Cardiac muscle cell (in vitro differentiated cells and primary cell): ENCODE measurements around the gene POC1B. TPM values are rescaled to one million over a fixed set of nuclear protein-coding genes. Genes with fewer than 3 reads are reported as not detected.
A peak's percentile ranks its signal among the peaks of the same experiment; 100 is the strongest.

Experiments used
- DNase-seq, 2 donors: peaks; one replicate each; pipeline versions ENCODE4 v3.0.0 to v3.0.0-alpha.2; 2010 to 2017; ENCODE audit warnings: low read depth in 1 of 2, low spot score in 1 of 2
- H3K27ac ChIP-seq: fragments of 200-600 bp; sonication (generic); 2 replicates; pipeline ENCODE4 v1.5.1; 2016
- H3K27me3 ChIP-seq: fragments of 200-600 bp; sonication (generic); 2 replicates; pipeline ENCODE4 v1.6.0; 2016; ENCODE audit warnings: control low read depth
- H3K36me3 ChIP-seq: fragments of 200-600 bp; sonication (generic); 2 replicates; pipeline ENCODE4 v1.5.1; 2016; ENCODE audit warnings: control low read depth
- H3K4me1 ChIP-seq: fragments of 200-600 bp; sonication (generic); 2 replicates; pipeline ENCODE4 v1.8.1; 2017; ENCODE audit warnings: low read depth, mild to moderate bottlenecking, mixed run types
- H3K4me3 ChIP-seq: fragments of 200-600 bp; sonication (generic); 2 replicates; pipeline ENCODE4 v1.5.1; 2016; ENCODE audit warnings: mild to moderate bottlenecking
- H3K9me3 ChIP-seq: fragments of 200-600 bp; sonication (generic); 2 replicates; pipeline ENCODE4 v1.5.1; 2017; ENCODE audit warnings: low read depth, mild to moderate bottlenecking, control low read depth
- CTCF ChIP-seq: IDR thresholded peaks from 2 replicates; pipeline ENCODE4 v1.5.1; 2012; ENCODE audit warnings: low read depth, mild to moderate bottlenecking, low read length
- polyA plus RNA-seq: library from polyadenylated mRNA; unstranded; fragments of >200 nt; fragmentation: Nextera tagmentation; extraction: Ambion mirVana; gene quantifications from 2 replicates; pipeline ENCODE4 v1.2.1, GENCODE V29; 2016
- total RNA-seq: library from RNA; depleted of rRNA; stranded (reverse); fragments of >200 nt; gene quantifications from 2 replicates; pipeline ENCODE4 v1.2.3, GENCODE V29; 2016

Gene POC1B
- total and polyA plus RNA-seq, 2 experiments from 2014 or later, result 12.8 to 16.1 TPM

- no peak for DNase-seq
Measured at GRCh38 chr12:89412665-89413064, 113.2 kb downstream of the POC1B start.

GRCh38 chr12:89411846-89412245, 114.0 kb downstream of the POC1B start:
- no peaks in the 10 kb centered on the region for H3K27me3 ChIP-seq
- H3K4me3 ChIP-seq, result no peak overlapping the region
- H3K9me3 ChIP-seq, result no peaks in the 10 kb centered on the region
- no peaks in the 10 kb centered on the region for H3K36me3 ChIP-seq
- no peak for TF ChIP-seq CTCF
- no peak for DNase-seq
- peaks cover 6% of the 10 kb centered on the region for H3K4me1 ChIP-seq
- H3K27ac ChIP-seq, result peak overlapping the region; percentile 3

More at GRCh38 chr12:89412665-89413064, 113.2 kb downstream of the POC1B start:
- no peaks in the 10 kb centered on the region for H3K9me3 ChIP-seq
- H3K4me1 ChIP-seq, result peaks cover 14% of the 10 kb centered on the region
- no peaks in the 10 kb centered on the region for H3K36me3 ChIP-seq
- H3K27ac ChIP-seq, result no peak overlapping the region
- H3K4me3 ChIP-seq, result no peak overlapping the region
- TF ChIP-seq CTCF, result no peak
- H3K27me3 ChIP-seq, result no peaks in the 10 kb centered on the region

- DNase-seq, result no peak
- Histone ChIP-seq H3K4me1 (peaks cover 3% of the 10 kb centered on the region), H3K9me3 (no peaks in the 10 kb centered on the region), H3K4me3 (no peak overlapping the region), H3K27ac (no peak overlapping the region), H3K27me3 (no peaks in the 10 kb centered on the region), H3K36me3 (no peaks in the 10 kb centered on the region)
- TF ChIP-seq CTCF, result no peak
Measured at GRCh38 chr12:89411234-89411633, 114.6 kb downstream of the POC1B start.

- no peak for TF ChIP-seq CTCF
- Histone ChIP-seq H3K27ac (no peak overlapping the region), H3K9me3 (no peaks in the 10 kb centered on the region), H3K36me3 (no peaks in the 10 kb centered on the region), H3K4me3 (no peak overlapping the region), H3K4me1 (peaks cover 5% of the 10 kb centered on the region), H3K27me3 (no peaks in the 10 kb centered on the region)
- DNase-seq, result no peak
Measured at GRCh38 chr12:89405626-89406345, 120.1 kb downstream of the POC1B start.

GRCh38 chr12:89401433-89402058, 124.3 kb downstream of the POC1B start:
- Histone ChIP-seq H3K27me3 (no peaks in the 10 kb centered on the region), H3K4me3 (no peak overlapping the region), H3K27ac (no peak overlapping the region), H3K36me3 (no peaks in the 10 kb centered on the region), H3K4me1 (peaks cover 5% of the 10 kb centered on the region), H3K9me3 (no peaks in the 10 kb centered on the region)
- DNase-seq, result no peak
- TF ChIP-seq CTCF, result no peak
